A172 (cell line): Measurements from ENCODE around the gene TAS2R1. TPM values are rescaled to one million over a fixed set of nuclear protein-coding genes. Genes with fewer than 3 reads are reported as not detected.
A peak's percentile ranks its signal among the peaks of the same experiment; 100 is the strongest.
"Not testable (repeated sequence)": the region's sequence is repeated elsewhere in the genome, so short reads cannot be mapped to it uniquely, and the experiment has no call there.

Experiments used
- DNase-seq: peaks from one replicate; pipeline ENCODE4 v3.0.0-alpha.2; 2015; ENCODE audit warnings: low spot score
- total RNA-seq: library from RNA; depleted of rRNA; stranded (reverse); fragments of >200 nt; shearing (Covaris generic); gene quantifications from 2 replicates; pipeline ENCODE4 v1.2.3, GENCODE V29; 2014

TAS2R1 gene
- total RNA-seq, 1 experiment from 2014 or later, result not detected

GRCh38 chr5:9622971-9623421 is 7.2 kb downstream of the TAS2R1 start:
- peak; percentile 87 for DNase-seq

- peak; percentile 69 for DNase-seq
Measured at GRCh38 chr5:9621379-9621903, 8.7 kb downstream of the TAS2R1 start.

- DNase-seq, result no peak
Measured at GRCh38 chr5:9619331-9620092, 10.6 kb downstream of the TAS2R1 start.

GRCh38 chr5:9617739-9618504 is 12.2 kb downstream of the TAS2R1 start:
- no peak for DNase-seq

- no peak for DNase-seq
Measured at GRCh38 chr5:9617221-9617620, 12.9 kb downstream of the TAS2R1 start.

- DNase-seq, result no peak
Measured at GRCh38 chr5:9615331-9615730, 14.8 kb downstream of the TAS2R1 start.

GRCh38 chr5:9613360-9613759 is 16.8 kb downstream of the TAS2R1 start:
- no peak for DNase-seq

GRCh38 chr5:9610969-9611368 is 19.2 kb downstream of the TAS2R1 start:
- no peak for DNase-seq

- no peak for DNase-seq
Measured at GRCh38 chr5:9610364-9610763, 19.8 kb downstream of the TAS2R1 start.

- no peak for DNase-seq
Measured at GRCh38 chr5:9608093-9608492, 22.1 kb downstream of the TAS2R1 start.

GRCh38 chr5:9605041-9605838 is 24.9 kb downstream of the TAS2R1 start:
- DNase-seq, result no peak

GRCh38 chr5:9604416-9604815 is 25.7 kb downstream of the TAS2R1 start:
- DNase-seq, result peak; percentile 69

- DNase-seq, result no peak
Measured at GRCh38 chr5:9601055-9601739, 29.0 kb downstream of the TAS2R1 start.

GRCh38 chr5:9599391-9599790 is 30.8 kb downstream of the TAS2R1 start:
- no peak for DNase-seq

- DNase-seq, result not testable (repeated sequence)
Measured at GRCh38 chr5:9598329-9598728, 31.8 kb downstream of the TAS2R1 start.

GRCh38 chr5:9597322-9597721 is 32.8 kb downstream of the TAS2R1 start:
- not testable (repeated sequence) for DNase-seq

GRCh38 chr5:9596824-9597223 is 33.3 kb downstream of the TAS2R1 start:
- no peak for DNase-seq

GRCh38 chr5:9596171-9596780 is 33.9 kb downstream of the TAS2R1 start:
- no peak for DNase-seq

GRCh38 chr5:9594913-9595312 is 35.2 kb downstream of the TAS2R1 start:
- DNase-seq, result no peak

GRCh38 chr5:9589049-9589835 is 40.9 kb downstream of the TAS2R1 start:
- no peak for DNase-seq
